Measurements from ENCODE around the gene ADAMTS14.
"Not testable (repeated sequence)": the region's sequence is repeated elsewhere in the genome, so short reads cannot be mapped to it uniquely, and the experiment has no call there.

The ADAMTS14 gene

DNA sequence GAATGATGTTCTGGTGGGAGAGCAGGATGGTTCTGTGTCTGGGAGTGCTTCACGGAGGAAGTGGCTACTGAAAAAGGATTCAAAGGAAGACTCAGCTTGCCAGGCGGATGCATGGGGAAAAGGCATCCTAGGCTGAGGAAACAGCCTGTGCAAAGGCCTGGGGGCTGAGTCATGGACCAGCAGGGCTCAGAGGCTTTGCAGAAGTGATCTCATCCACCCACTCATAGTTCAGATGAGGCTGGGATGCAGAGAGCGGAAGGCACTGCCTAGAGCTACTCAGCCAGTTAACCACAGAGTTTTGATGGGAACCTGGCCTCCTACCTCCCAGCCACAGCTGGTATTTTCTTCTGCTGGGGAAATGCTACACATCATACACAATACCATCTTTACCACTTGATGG, 15.8 kb upstream of the ADAMTS14 start:
- DNase-seq = peak; percentile 15

GRCh38 chr10:70657041-70657440, 15.3 kb upstream of the ADAMTS14 start:
- no peak for DNase-seq

- DNase-seq = no peak
Measured at GRCh38 chr10:70658582-70659136, 13.6 kb upstream of the ADAMTS14 start.

DNA sequence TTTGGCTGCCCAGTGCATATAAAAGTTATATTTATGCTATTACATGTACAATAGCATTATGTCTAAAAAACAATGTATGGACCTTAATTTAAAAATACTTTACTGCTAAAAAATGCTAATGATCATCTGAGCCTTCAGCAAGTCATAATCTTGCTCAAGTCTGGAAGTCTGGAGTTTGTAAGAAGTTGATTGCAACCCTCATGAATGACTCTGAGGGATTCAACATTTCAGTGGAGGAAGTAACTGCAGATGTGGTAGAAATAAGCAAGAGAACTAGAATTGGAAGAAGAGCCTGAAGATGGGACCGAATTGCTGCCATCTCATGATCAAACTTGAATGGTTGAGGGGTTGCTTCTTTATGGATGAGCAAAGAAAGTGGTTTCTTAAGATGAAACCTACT, 13.0 kb upstream of the ADAMTS14 start:
- DNase-seq = no peak

DNA sequence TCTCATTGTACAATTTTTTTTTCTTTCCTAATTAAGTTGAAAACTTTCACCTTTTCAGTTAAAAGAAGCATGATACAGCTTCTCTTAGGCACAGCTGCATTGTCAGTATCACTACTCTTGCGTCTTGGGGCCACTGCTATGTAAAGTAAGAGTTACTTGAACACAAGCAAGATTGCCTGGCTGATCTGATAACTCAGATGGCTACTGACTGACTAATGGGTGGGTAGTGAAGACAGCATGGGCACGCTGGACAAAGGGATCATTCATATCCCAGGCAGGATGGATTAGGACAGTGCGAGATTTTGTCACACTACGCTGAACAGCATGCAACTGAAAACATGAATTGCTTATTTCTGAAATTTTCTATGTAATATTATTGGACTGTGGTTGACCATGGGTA, 11.6 kb upstream of the ADAMTS14 start:
- DNase-seq = no peak

DNA sequence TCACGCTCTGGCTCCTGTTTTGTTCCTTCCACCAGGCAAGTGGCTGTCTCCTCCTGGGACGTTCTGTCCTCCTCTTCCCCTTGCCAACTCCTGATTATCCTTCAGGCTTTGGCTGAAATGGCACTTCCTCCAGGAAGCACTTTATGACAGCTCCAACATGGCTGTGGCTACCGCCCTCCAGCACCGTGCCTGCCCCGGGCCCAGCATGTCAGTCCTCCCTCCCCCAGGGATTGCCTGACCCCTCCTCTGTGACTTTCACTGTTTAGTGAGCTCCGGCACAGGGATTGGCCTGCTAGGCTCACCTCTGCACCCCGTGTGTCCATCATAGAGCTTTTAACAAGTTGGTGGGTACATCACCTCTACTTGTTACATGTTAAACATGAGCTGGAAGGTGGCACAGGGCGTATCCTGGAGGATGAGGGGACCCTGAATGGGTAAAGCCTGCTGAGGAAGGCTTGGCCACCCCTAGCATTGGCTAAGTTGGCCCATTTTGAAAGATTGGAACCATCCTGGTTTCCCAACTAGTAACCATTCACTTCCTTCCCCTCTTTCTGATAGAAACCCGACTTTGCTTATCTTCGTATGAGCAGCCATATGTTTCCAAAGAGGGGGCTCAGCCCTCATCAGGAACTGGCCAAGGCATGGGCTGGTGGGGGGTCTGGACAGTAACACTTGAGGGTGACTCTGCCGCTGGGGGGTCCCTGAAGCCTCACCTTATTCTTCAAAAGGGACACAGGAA, 10.5 kb upstream of the ADAMTS14 start:
- DNase-seq = no peak

DNA sequence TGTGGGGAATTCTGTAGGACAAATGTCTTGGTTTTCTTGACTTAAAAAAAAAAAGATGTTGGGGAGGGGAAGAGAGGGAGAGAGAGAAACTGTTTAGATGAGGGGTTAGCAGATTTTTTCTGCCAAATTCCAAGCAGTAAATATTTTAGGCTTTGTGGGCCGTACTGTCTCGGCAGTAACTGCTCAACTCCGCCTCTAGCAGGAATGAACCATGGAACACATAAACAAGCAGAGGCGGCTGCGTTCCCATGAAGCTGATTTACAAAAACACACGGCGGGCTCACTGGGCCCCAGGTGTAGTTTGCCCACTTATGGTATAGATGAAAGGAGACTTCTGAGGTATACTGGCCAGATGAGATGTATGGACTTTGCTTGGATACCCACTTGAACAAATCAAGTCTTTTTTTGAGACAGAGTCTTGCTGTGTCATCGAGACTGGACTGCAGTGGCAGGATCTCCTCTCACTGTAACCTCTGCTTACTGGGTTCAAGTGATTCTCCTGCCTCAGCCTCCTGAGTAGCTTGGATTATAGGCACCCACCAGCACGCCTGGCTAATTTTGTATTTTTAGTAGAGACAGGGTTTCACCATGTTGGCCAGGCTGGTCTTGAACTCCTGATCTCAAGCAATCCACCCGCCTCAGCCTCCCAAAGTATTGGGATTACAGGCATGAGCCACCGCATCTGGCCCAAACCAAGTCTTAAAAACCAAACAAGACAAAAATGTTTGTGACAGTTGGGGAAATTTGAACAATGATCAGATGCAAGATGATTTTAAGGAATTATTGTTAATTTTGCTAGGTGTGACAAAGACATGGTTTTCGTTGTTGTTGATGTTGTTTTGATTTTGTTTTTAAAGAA, 9.7 kb upstream of the ADAMTS14 start:
- DNase-seq = no peak

DNA sequence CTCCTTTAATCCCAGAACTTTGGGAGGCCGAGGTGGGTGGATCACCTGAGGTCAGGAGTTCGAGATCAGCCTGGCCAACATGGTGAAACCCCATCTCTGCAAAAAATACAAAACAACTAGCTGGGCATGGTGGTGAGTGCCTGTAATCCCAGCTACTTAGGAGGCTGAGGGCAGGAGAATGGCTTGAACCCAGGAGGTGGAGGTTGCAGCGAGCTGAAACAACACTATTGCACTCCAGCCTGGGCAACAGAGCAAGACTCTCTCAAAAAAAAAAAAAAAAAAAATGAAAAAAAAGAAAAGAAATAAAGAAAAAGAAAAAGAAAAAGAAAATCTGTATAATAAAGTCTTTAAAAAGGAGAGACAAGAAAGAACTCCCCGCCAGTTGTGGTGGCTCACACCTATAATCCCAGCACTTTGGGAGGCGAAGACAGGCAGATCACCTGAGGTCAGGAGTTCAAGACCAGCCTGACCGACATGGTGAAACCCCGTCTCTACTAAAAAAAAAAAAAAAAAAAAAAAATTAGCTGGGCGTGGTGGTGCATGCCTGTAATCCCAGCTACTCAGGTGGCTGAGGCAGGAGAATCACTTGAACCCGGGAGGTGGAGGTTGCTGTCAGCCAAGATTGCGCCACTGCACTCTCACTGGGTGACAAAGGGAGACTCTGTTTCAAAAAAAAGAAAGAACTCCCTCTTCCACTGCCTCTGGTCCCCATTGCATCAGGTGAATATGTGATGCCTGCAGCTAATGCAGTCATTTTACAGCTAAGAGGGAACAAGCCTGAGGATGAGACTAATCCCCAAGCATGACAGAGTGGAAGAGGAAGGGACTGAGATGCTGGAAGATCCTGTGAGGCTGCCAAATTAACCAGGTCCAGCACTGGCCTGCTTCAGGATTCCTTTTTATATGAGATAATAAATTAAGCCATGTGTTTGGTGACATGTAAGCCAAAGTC, 8.6 kb upstream of the ADAMTS14 start:
- DNase-seq = not testable (repeated sequence)

- no peak for DNase-seq
Measured at GRCh38 chr10:70664702-70665195, 7.6 kb upstream of the ADAMTS14 start.

DNA sequence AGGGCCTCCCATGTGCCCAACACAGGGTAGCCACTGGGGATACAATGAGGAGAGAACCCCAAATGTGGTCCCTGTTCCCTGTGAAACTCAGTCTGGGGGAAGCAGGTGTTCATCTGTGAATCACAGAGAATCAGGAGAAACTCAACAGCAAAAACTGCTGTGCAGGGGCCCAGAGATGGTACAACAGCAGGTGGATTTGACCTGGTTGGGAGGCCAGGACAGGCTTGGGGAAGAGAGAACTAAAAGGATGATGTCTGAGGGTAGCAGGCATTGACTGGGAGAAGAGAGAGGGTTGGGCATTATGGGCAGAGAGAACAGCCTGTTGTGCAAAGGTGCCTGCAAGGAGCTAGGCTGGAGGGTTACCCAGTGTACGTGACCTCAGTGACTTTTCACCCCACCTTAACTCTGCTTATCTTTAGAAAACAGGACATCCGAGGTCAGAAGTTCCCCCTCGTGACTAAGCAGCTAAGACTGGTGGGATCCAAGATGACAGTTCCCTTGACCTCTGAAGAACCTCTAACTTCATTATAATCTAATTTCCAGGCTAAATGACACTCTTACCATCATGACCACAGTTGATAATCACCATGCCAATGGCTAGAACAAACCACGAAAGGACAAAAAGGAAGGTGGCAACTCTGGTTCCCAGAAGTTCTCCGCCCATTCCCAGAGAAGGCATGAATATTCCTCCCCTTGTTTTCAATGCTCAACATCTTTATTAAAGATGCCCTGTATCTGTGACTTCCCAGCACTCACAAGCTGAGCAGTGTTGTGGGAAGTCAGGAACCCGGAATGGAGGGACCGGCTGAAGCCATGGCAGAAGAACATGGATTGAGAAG, 5.1 kb upstream of the ADAMTS14 start:
- DNase-seq = no peak

- DNase-seq = not testable (repeated sequence)
Measured at GRCh38 chr10:70667818-70668217, 4.5 kb upstream of the ADAMTS14 start.

DNA sequence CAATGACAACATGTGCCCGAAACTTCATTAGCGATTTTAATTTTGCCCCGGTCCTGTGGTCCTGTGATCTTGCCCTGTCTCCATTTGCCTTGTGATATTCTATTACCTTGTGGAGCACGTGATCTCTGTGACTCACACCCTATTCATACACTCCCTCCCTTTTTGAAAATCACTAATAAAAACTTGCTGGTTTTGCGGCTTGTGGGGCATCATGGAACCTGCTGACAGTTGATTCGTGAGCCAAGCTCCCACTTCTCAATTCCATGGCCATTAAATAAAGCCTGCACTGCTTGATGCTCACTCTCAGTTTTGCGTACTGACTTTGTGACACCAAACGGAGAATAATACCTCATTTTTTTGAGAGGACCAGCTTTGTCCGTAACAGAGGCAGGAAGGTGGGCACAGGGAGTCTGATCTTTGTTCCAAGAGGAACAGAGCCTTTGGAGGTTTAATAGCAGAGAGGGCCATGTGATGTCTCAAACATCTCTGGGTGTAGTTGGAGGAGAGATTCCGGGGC, 3.8 kb upstream of the ADAMTS14 start:
- no peak for DNase-seq

DNA sequence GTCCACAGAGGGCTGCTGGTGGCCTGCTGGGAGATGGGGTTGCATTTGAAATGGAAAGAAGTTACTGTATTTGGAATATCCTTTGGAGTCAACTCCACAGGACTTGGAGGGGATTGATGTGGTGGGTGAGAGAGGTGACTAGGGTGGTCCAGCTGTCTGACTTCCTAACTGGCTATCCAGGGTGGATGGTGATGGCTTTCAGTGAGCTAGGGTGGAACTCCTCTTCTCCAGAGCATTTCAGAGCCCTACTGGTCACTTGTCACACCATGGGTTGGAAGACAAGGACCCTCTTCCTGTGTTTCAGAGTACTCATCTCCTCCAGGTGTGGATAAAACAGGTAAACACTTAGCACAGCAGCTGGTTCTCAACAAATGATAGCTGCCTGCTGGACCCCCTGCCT, 3.3 kb upstream of the ADAMTS14 start:
- DNase-seq = no peak

DNA sequence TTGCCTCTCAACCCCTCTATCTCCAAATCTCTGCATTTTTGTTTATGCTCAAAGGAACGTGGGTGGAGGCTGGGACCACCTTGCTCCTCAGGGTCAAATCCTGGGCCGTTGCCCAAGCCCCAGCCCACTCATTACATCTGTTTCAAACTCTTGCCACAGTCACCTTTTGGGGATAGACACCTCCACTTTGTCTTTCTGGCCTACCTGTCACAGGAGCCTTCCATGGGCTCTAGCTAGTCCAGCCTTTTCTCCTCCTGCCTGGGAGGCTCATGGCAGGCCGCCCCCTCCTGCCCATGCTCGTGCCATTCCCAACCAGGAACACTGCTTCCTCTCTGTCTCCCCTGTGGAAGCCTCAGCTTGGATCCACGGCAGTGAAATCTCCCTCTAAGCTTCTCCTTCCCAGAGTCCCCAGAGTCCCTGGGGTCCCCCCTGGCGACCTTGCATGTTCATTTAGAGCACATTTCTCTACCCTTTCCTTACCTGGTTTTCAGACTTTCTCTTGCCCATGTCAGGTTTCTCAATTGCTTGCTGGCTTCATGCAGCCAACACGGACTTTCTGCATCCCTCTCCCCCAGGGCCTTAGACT, 2.5 kb upstream of the ADAMTS14 start:
- no peak for DNase-seq

DNA sequence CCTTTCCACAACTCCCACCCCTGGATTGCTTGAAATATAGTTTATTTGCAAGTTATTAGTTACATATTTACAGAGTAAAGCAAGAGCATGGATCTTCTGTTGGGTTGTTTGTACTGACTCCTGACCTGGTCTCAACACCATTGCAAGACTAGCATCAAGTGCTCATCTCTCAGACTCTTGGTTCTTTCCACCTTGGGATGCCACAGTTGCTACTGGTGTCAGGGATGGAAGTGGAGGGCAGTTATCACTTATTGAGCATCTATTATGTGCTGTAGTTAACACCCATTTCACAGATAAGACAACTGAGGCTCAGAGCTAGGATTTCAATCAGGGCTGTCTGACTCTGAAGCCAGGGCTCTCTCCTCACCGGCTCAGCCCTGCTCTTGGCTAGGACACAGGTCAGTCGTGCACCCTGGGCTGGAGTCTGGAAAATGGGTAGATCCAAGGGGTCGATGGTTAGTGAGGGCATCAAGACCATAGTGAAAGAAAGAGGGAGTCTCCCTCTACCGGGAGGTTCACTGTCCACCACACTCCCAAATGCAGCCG, 614 bp upstream of the ADAMTS14 start:
- DNase-seq = no peak

DNA sequence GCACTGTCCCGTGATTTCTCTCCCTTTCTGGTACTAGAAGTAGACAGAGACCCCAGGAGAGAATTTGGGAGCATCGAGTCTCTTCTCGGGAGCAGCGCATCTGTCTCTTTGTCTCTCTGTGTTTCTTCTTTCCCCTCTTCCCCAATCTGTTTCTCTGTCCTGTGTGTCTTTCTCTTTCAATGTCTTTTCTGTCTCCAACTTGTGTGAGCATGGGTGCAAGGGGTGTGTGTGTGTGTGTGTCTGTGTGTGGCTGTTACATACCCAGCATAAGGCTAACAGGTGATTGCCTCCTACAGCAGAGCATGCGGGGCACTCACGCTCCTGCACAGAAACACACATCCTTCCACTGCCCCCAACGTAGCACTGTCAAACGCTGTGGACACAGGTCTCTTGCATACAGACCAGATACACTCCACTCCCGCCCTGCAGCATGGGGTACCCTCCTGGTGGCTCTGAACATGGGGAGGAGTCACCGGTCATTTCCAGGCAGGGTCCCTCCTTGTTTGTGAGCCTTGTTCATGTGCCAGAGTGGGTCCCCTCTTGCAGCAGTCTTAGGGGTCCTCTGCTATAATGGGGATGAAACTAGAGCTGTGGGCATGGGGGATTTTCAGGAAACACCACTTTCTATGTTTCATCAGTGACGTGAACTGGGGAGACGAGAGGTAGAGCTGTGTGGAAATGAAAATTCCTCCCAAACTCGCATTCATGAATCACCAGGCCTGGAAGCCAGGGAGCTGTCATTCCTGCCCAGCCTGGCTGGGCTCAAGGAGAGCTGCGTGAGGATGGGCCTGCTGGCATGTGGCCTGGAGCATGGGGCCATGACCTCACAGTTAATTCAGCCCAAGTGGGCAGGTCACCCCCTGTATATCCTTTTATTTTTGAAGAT, 980 bp downstream of the ADAMTS14 start:
- DNase-seq = no peak

- no peak for DNase-seq
Measured at GRCh38 chr10:70673929-70674559, 1.7 kb downstream of the ADAMTS14 start.

- no peak for DNase-seq
Measured at GRCh38 chr10:70674560-70675495, 2.5 kb downstream of the ADAMTS14 start.
